Ishikawa (cell line): ENCODE data around the gene MYBL2.

Experiments
- CEBPB ChIP-seq: IDR thresholded peaks from 2 replicates; pipeline ENCODE4 v1.6.1; 2012
- CREB1 ChIP-seq: IDR thresholded peaks from 2 replicates; pipeline ENCODE4 v1.6.1; 2012; ENCODE audit warnings: low read depth
- EGR1 ChIP-seq: IDR thresholded peaks from 2 replicates; pipeline ENCODE4 v1.6.1; 2012
- EP300 ChIP-seq: IDR thresholded peaks from 2 replicates; pipeline ENCODE4 v1.6.1; 2012; ENCODE audit warnings: borderline replicate concordance
- FOXM1 ChIP-seq: IDR thresholded peaks from 2 replicates; pipeline ENCODE4 v1.6.1; 2012; ENCODE audit warnings: low read depth, borderline replicate concordance
- NFIC ChIP-seq: IDR thresholded peaks from 2 replicates; pipeline ENCODE4 v1.6.1; 2012
- RAD21 ChIP-seq: IDR thresholded peaks from 2 replicates; pipeline ENCODE4 v1.6.1; 2012; ENCODE audit warnings: low read depth
- TAF1 ChIP-seq: IDR thresholded peaks from 2 replicates; pipeline ENCODE4 v1.6.1; 2012; ENCODE audit warnings: low read depth, mild to moderate bottlenecking
- TCF12 ChIP-seq: IDR thresholded peaks from 2 replicates; pipeline ENCODE4 v1.6.1; 2012; ENCODE audit warnings: low read depth
- TEAD4 ChIP-seq: IDR thresholded peaks from 2 replicates; pipeline ENCODE4 v1.6.1; 2012
- YY1 ChIP-seq: IDR thresholded peaks from 2 replicates; pipeline ENCODE4 v1.6.1; 2012; ENCODE audit warnings: low read depth
- ZBTB7A ChIP-seq: IDR thresholded peaks from 2 replicates; pipeline ENCODE4 v1.6.1; 2012; ENCODE audit warnings: low read depth
- TF ChIP-seq, protein P1 (sequence below): IDR thresholded peaks from 2 replicates; pipeline ENCODE4 v1.6.1; 2012
- TF ChIP-seq, protein P2 (sequence below): IDR thresholded peaks from 2 replicates; pipeline ENCODE4 v1.6.1; 2012; ENCODE audit warnings: low read depth, mild to moderate bottlenecking
- TF ChIP-seq, protein P3 (sequence below): IDR thresholded peaks from 2 replicates; pipeline ENCODE4 v1.6.1; 2012

The MYBL2 gene

DNA sequence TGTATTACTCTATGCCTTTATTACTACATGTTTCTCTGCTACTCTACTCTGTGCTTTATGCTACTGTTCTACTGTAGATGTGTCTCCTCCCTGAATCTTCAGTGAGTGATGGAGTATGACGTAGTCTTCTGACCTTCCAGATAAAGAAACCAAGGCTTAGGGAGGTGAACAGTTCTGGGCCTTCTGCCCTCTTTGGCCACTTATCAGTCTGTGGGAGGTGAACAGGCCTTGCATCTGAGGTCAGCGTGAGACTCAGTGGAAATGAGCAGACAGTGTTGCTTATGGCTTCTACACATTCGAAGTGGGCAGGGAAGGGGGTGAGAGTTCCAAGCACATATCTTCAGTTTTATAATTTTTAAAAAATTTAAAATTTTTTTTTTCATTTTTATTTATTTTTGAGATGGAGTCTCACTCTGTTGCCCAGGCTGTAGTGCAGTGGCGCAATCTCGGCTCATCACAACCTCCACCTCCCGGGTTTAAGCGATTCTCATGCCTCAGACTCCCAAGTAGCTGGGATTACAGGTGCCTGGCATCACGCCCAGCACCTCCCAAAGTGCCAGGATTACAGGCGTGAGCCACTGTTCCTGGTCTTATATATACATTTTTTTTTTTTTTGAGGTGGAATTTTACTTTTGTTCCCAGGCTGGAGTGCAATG is 24.2 kb downstream of the MYBL2 start:
- TF ChIP-seq ZBTB7A (no peak), YY1 (no peak), CREB1 (no peak), EGR1 (no peak), TEAD4 (no peak), NFIC (no peak), EP300 (no peak), TCF12 (no peak), RAD21 (no peak)
- TF ChIP-seq, protein P1, sequence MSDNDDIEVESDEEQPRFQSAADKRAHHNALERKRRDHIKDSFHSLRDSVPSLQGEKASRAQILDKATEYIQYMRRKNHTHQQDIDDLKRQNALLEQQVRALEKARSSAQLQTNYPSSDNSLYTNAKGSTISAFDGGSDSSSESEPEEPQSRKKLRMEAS, result no peak
- TF ChIP-seq, protein P2, sequence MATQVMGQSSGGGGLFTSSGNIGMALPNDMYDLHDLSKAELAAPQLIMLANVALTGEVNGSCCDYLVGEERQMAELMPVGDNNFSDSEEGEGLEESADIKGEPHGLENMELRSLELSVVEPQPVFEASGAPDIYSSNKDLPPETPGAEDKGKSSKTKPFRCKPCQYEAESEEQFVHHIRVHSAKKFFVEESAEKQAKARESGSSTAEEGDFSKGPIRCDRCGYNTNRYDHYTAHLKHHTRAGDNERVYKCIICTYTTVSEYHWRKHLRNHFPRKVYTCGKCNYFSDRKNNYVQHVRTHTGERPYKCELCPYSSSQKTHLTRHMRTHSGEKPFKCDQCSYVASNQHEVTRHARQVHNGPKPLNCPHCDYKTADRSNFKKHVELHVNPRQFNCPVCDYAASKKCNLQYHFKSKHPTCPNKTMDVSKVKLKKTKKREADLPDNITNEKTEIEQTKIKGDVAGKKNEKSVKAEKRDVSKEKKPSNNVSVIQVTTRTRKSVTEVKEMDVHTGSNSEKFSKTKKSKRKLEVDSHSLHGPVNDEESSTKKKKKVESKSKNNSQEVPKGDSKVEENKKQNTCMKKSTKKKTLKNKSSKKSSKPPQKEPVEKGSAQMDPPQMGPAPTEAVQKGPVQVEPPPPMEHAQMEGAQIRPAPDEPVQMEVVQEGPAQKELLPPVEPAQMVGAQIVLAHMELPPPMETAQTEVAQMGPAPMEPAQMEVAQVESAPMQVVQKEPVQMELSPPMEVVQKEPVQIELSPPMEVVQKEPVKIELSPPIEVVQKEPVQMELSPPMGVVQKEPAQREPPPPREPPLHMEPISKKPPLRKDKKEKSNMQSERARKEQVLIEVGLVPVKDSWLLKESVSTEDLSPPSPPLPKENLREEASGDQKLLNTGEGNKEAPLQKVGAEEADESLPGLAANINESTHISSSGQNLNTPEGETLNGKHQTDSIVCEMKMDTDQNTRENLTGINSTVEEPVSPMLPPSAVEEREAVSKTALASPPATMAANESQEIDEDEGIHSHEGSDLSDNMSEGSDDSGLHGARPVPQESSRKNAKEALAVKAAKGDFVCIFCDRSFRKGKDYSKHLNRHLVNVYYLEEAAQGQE, result no peak
- TF ChIP-seq, protein P3, sequence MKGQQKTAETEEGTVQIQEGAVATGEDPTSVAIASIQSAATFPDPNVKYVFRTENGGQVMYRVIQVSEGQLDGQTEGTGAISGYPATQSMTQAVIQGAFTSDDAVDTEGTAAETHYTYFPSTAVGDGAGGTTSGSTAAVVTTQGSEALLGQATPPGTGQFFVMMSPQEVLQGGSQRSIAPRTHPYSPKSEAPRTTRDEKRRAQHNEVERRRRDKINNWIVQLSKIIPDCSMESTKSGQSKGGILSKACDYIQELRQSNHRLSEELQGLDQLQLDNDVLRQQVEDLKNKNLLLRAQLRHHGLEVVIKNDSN, result no peak

DNA sequence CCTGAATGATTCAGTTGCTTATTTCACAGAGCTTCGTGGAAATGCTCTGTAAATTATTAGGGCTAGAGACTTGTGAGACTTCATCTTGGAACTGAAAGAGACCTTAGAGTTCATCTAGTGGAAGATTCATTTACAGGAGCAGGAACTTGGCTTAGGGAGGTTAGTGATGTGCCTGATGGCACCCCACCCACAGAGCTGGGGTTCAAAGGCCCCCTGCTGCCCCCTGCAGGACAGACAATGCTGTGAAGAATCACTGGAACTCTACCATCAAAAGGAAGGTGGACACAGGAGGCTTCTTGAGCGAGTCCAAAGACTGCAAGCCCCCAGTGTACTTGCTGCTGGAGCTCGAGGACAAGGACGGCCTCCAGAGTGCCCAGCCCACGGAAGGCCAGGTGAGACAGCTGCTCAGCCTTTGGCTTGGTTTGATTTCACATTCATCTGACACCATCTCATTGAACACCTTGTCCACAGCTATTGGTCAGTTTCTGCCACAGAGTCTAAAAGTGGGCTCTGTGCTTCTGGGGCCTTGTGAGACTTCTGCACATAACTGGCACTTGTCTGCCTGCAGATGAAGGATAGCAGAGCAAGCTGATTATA is 25.1 kb downstream of the MYBL2 start:
- TF ChIP-seq, protein P2, result no peak
- no peak for TF ChIP-seq EGR1
- TF ChIP-seq RAD21, result peak; percentile 61
- no peak for TF ChIP-seq FOXM1
- TF ChIP-seq NFIC, result no peak
- no peak for TF ChIP-seq ZBTB7A
- no peak for TF ChIP-seq CREB1

DNA sequence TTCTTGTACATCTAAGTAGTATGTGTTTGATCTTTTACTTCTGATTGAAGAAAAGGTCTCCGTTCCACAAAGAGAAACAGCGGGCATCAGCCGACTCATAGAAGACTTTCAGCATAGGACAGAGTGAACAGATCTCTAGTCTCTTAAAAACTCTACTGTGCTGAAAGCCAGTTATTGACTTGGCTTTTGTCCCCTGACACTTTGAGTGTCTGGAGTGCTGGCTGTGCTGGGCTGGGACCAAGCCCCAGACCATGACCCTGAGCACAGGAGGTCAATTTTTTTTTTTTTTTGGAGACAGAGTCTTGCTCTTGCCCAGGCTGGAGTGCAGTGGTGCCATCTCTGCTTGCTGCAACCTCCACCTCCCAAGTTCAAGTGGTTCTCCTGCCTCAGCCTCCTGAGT is 27.8 kb downstream of the MYBL2 start:
- TF ChIP-seq ZBTB7A, result no peak
- no peak for TF ChIP-seq RAD21
- no peak for TF ChIP-seq EGR1
- TF ChIP-seq, protein P1, result no peak
- no peak for TF ChIP-seq TEAD4
- TF ChIP-seq CREB1, result no peak
- TF ChIP-seq, protein P3, result no peak
- TF ChIP-seq FOXM1, result no peak
- TF ChIP-seq TAF1, result no peak
- TF ChIP-seq YY1, result no peak
- no peak for TF ChIP-seq EP300
- TF ChIP-seq, protein P2, result no peak

DNA sequence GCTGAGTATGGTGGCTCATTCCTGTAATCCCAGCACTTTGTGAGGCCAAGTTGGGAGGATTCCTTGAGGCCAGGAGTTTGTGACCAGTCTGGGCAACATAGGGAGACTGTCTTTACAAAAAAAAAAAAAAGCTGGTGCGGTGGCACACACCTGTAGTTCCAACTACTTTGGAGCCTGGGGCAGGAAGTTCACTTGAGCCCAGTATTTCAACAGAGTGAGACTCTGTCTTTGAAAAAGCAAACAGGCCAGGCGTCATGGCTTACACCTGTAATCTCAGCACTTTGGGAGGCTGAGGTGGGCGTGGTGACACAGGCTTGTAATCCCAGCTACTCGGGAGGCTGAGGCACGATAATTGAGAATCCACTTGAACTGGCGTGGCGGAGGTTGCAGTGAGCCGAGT is 28.7 kb downstream of the MYBL2 start:
- TF ChIP-seq CEBPB (no peak), YY1 (no peak), CREB1 (no peak), TCF12 (no peak), EGR1 (no peak), EP300 (no peak), TAF1 (no peak), ZBTB7A (no peak), FOXM1 (no peak), NFIC (no peak), TEAD4 (no peak), RAD21 (no peak)
- TF ChIP-seq, protein P2, result no peak
- TF ChIP-seq, protein P1, result no peak
- TF ChIP-seq, protein P3, result no peak
